Thoracic aorta (tissue), 2 donors: ENCODE measurements around the gene LRP2. TPM values are rescaled to one million over a fixed set of nuclear protein-coding genes. Genes with fewer than 3 reads are reported as not detected.

Source experiments
- ATAC-seq: fragments of 150-250 bp; one replicate; pipeline ENCODE4 v1.8.0; 2017; ENCODE audit warnings: low read depth; ENCODE audit not compliant: insufficient number of reproducible peaks, low FRiP score
- DNase-seq: peaks from one replicate; pipeline ENCODE4 v3.0.0-alpha.2; 2020; ENCODE audit warnings: low spot score
- H3K27ac ChIP-seq, 2 donors: fragments of 200-600 bp; sonication (generic); 1 replicate in 1 of 2; 2 replicates in 1 of 2; pipeline ENCODE4 v1.5.1; 2016; ENCODE audit warnings: mild to moderate bottlenecking in 2 of 2, moderate library complexity in 2 of 2
- H3K27me3 ChIP-seq: fragments of 200-600 bp; sonication (generic); replicated peaks from 2 replicates; pipeline ENCODE4 v1.6.0; 2016; ENCODE audit warnings: mild to moderate bottlenecking; ENCODE audit not compliant: insufficient read depth
- H3K36me3 ChIP-seq: fragments of 200-600 bp; sonication (generic); one replicate; pipeline ENCODE4 v1.5.1; 2016
- H3K4me1 ChIP-seq, 2 donors: fragments of 200-600 bp; sonication (generic); 1 replicate in 1 of 2; 2 replicates in 1 of 2; pipeline versions ENCODE4 v1.5.1 to v1.6.0; 2016; ENCODE audit warnings: low read depth in 2 of 2, mild to moderate bottlenecking in 1 of 2; ENCODE audit not compliant: control insufficient read depth in 1 of 2
- H3K4me3 ChIP-seq: fragments of 200-600 bp; sonication (generic); 2 replicates; pipeline ENCODE4 v1.5.1; 2016; ENCODE audit warnings: mild to moderate bottlenecking
- H3K9me3 ChIP-seq: fragments of 200-600 bp; sonication (generic); 2 replicates; pipeline ENCODE4 v1.5.1; 2016
- CTCF ChIP-seq: fragments of 200-600 bp; sonication (generic); IDR thresholded peaks from one replicate; pipeline ENCODE4 v1.5.1; 2019; ENCODE audit warnings: antibody characterized with exemption
- total RNA-seq, 2 donors: library from RNA; depleted of rRNA; stranded (reverse); fragments of >200 nt; gene quantifications; one replicate each; pipeline versions ENCODE4 v1.1.0 to v1.2.3, GENCODE V29; 2016

Gene LRP2
- total RNA-seq, 2 donors from 2014 or later = 0.07 to 0.14 TPM

- no peak for DNase-seq
- no peak for ATAC-seq
- TF ChIP-seq CTCF = no peak
- Histone ChIP-seq H3K36me3 (no peaks in the 10 kb centered on the region), H3K27me3 (no peaks in the 10 kb centered on the region), H3K27ac (no peak overlapping the region), H3K4me3 (no peak overlapping the region), H3K4me1 (no peaks in the 10 kb centered on the region), H3K9me3 (no peaks in the 10 kb centered on the region)
Observed at GRCh38 chr2:169339657-169340056, 22.7 kb downstream of the LRP2 start.

- no peak for ATAC-seq
- no peak overlapping the region for H3K27ac ChIP-seq
- no peak for DNase-seq
- H3K4me1 ChIP-seq = no peaks in the 10 kb centered on the region
- H3K27me3 ChIP-seq = no peaks in the 10 kb centered on the region
- H3K36me3 ChIP-seq = no peaks in the 10 kb centered on the region
- H3K9me3 ChIP-seq = no peaks in the 10 kb centered on the region
- no peak overlapping the region for H3K4me3 ChIP-seq
- TF ChIP-seq CTCF = no peak
Observed at GRCh38 chr2:169336695-169337094, 25.6 kb downstream of the LRP2 start.

- no peak for TF ChIP-seq CTCF
- no peaks in the 10 kb centered on the region for H3K9me3 ChIP-seq
- DNase-seq (no peak), ATAC-seq (no peak)
- no peak overlapping the region for H3K4me3 ChIP-seq
- H3K27me3 ChIP-seq = no peaks in the 10 kb centered on the region
- no peaks in the 10 kb centered on the region for H3K36me3 ChIP-seq
- no peak overlapping the region for H3K27ac ChIP-seq
- no peaks in the 10 kb centered on the region for H3K4me1 ChIP-seq
Observed at GRCh38 chr2:169330555-169331198, 31.7 kb downstream of the LRP2 start.

- ATAC-seq = no peak
Observed at GRCh38 chr2:169329688-169330554, 32.4 kb downstream of the LRP2 start.

More at GRCh38 chr2:169329688-169330554, 32.4 kb downstream of the LRP2 start:
- DNase-seq = no peak
- TF ChIP-seq CTCF = no peak
- H3K4me1 ChIP-seq = no peaks in the 10 kb centered on the region
- H3K36me3 ChIP-seq = no peaks in the 10 kb centered on the region
- no peak overlapping the region for H3K4me3 ChIP-seq
- H3K27me3 ChIP-seq = no peaks in the 10 kb centered on the region
- no peaks in the 10 kb centered on the region for H3K9me3 ChIP-seq
- H3K27ac ChIP-seq = no peak overlapping the region
